HG03196 (cell line): ENCODE results near the gene RPL37.
"Not testable (repeated sequence)": the region's sequence is repeated elsewhere in the genome, so short reads cannot be mapped to it uniquely, and the experiment has no call there.

Source experiments
- ATAC-seq: cut with Tn5 transposase; IDR thresholded peaks from one replicate; pipeline ENCODE4 v1.9.1; 2021; ENCODE audit not compliant: unreplicated experiment

Gene RPL37

DNA sequence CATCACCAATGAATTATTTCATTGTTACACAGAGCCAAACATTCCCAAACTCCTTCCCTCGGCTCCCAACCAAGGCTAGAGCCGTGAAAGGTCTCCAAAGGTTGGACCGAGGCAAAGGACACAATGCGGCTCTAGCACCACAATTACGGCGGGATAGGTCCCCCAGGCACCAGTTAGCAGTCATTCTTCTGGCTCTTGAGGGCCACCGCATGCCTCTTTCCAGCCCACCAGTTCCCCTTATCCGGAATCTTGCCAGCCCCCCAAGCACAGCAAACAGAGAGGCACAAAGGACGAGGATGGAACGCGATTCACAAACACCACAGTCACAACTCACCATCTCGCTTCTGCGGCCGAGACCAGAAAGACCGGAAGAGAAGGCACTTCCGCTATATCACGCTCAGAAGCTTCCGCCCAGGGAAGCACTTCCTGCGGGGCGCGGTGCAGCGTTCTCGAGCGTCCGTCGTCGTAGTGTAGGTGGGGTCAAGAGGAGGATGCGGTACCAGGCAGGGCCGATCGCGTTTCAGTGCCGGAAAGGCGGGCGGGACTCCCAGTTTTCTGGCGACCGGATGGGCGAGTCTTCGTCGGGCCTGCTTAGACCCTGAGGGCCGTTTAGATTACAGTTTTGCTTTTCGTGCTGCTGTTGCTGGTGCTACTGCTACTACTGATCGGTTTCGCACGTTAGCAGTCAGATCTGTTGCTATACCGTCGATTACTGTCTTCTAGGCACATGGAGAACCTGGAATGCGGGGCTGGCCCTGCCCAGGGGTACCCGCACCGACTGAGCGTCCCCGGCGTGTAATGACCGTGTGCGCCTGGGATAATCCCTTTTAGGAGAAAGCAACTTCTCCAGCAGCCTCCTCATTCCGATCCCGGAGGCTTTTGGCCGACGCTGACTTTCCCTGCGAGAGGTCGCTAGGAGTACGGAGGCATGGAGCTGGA, at the start of gene RPL37:
RPL37 (minus strand) TSS at position 374 of the 939 bp plus-strand sequence; CDS start at position 337, 37 bp downstream.
- peak; percentile 97 for ATAC-seq

- ATAC-seq = not testable (repeated sequence)
Observed at GRCh38 chr5:40883051-40883450, 48.0 kb upstream of the RPL37 start.

DNA sequence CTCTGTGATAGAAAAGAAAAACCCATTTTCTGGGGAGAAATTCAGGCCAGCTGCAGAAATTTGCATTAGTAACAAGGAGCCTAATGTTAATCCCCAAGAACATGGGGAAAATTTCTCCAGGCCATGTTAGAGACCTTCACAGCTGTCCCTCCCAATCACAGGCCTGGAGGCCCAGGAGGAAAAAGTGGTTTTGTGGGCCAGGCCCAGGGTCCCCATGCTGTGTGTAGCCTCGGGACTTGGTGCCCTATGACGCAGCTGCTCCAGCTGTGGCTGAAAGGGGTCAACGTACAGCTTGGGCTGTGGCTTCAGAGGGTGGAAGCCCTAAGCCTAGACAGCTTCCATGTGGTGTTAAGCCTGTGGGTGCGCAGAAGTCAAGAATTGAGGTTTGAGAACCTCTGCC, 47.3 kb upstream of the RPL37 start:
- ATAC-seq = no peak

DNA sequence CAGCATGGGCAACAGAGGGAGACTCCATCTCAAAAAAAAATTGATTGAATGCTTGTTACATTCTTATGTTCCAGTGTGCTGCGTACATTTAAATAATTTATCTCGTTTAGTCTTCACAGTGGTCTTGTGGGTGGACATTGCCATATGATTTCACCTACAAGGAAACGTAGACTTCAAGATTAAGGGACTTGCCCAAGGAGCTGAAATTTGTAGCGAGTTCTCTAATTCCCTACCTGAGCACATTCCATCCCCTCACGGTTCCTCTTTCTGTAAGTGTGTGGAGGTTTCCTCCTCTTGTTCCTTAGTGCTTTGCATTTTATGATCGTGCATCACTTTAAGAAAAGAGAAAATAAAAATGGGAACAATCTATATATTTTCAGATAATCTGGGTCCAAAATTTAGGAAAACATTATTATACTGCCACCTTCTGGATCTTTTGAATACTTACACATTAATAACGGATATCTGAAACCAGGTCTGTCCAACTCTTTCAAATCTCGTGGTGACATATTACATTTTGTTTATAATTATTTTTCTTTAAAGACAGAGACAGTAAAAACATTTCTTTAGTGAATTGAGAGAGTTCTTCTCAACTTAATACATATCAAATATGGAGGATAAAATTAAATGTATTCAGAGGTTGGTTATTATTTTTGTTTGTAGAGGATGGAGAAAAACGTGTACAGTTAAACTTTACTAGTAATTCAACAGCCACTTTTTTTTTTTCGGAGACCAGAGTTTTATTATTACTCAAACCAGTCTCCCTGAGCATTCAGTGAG, 44.3 kb upstream of the RPL37 start:
- no peak for ATAC-seq

GRCh38 chr5:40877371-40877988, 42.5 kb upstream of the RPL37 start:
- no peak for ATAC-seq

DNA sequence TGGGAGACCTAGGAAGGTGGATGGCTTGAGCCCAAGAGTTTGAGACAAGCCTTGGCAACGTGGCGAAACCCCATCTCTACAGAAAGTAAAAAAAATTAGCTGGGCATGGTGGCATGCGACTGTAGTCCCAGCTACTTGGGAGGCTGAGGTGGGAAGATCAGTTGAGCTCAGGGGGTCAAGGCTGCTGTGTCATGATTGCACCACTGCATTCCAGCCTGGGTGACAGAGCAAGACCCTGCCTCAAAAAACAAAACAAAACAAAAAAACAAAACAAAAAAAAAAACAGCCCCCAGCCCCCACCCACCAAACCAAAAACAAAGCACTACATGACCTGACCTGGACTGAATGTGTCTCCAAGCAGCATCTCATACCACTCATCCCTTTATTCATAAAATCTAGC, 40.9 kb upstream of the RPL37 start:
- ATAC-seq = no peak

GRCh38 chr5:40873286-40873880, 38.4 kb upstream of the RPL37 start:
- no peak for ATAC-seq

GRCh38 chr5:40872253-40872652, 37.2 kb upstream of the RPL37 start:
- not testable (repeated sequence) for ATAC-seq

DNA sequence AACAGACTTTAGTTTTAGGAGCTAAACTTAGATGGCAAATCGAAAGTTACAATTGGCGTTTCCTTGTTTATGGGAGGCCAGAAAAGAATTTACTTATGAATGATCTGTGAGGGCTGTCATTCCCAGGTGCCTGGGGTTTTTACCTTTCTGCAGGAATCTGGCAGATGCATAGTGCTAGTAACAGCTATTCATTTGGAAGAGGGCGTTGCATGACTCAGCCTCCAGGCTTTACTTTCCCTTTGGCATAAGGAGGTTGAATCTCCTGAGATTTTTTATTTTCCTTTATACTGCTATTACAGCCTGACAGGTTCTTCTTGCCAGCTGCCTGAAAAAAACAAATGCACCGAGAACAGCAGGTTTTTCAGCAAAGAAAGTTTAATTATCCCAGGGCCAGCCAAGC, 36.2 kb upstream of the RPL37 start:
- ATAC-seq = no peak

DNA sequence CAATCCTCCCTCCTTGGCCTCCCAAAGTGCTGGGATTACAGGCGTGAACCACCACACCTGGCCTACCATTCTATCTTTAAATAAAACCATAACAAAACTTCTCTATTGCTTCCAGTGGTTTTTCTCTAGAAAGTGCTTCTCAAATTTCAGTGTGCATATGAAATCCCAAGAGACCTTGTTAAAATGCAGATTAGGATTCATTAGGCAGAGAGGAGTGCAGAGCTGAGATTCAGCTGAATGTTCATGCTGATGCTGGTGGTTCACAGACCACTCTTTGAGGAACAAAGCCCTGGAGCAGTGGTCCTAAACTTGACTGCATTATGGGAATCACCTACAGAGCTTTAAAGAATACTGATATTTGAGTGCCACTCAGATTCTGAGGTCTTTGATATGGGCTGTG, 34.4 kb upstream of the RPL37 start:
- ATAC-seq = no peak

DNA sequence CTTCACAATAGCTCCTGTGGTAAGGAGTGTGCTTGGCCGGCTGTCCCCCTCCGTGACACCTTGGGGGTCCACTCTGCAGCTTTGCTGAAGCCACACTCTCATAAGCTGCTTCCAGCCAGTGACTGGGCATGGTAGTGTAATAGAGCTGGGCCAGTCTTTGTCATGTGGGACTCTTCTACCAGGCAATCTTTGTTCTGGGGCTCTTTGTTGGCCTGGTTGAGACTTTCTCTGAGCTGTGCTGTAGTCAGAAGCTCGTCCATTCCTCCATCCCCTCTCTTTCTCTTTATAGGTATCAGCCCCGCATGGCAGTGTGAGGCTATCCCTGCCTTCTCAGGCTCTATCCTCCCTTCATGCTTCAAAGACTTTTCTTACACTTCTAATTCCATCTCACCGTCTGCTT, 31.8 kb upstream of the RPL37 start:
- ATAC-seq = no peak

DNA sequence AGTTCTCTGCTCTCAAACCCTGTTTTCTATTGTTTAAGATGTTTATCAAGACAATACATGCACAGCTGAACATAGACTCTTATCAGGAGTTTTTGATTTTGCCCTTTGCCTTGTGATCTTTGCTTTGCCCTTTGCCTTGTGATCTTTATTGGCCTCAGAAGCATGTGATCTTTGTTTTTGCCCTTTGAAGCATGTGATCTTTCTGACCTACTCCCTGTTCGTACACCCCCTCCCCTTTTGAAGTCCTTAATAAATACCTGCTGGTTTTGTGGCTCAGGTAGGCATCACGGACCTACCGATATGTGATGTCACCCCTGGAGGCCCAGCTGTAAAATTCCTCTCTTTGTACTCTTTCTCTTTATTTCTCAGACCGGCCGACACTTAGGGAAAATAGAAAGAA, 30.0 kb upstream of the RPL37 start:
- not testable (repeated sequence) for ATAC-seq

DNA sequence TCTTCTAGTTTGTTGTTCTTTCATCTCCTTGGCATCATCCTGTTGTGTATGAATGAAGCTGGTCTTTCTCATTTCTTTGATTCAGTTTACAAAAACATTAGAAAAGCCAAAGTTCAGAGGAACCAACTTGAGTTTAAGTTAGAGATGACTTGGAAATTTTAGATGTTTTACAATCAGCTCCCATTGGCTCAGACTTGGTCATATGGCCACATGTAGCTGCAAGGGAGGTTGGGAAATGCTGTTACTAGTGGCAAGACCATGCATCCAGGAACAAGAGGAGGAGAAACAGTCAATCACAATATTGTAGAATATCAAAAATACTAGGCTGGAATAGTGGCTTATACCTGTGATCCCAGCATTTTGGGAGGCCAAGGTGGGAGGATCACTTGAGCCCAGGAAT, 25.7 kb upstream of the RPL37 start:
- no peak for ATAC-seq

DNA sequence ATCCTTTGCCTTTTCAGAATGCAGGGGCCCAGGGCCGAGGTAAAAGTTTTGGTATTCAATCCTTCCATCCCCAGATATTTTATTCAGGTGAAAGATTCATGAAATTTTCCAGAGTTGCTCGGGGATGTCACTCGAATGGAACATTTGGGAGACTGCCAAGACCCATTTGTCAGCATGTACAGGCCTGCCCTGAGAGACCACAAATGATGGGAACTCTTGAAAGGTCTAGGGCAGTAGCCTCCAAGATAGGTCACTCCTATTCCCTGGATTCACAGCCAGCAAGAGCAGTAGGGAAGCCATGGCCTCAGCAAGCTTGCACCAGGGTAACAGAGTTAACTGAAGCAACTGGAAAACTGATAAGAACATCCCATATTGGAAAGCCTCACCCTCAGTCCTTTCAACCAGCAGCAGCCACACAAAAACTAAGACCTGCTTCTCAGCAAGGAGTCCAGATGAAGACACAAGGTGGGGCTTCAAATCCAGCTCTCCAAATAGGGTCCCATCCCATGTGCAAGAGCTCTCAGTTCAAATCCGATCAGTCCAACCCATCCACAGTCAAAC, 18.7 kb upstream of the RPL37 start:
- no peak for ATAC-seq

- no peak for ATAC-seq
Observed at GRCh38 chr5:40847525-40847924, 12.5 kb upstream of the RPL37 start.

- ATAC-seq = no peak
Observed at GRCh38 chr5:40846371-40846770, 11.3 kb upstream of the RPL37 start.

- ATAC-seq = no peak
Observed at GRCh38 chr5:40844565-40844964, 9.5 kb upstream of the RPL37 start.

DNA sequence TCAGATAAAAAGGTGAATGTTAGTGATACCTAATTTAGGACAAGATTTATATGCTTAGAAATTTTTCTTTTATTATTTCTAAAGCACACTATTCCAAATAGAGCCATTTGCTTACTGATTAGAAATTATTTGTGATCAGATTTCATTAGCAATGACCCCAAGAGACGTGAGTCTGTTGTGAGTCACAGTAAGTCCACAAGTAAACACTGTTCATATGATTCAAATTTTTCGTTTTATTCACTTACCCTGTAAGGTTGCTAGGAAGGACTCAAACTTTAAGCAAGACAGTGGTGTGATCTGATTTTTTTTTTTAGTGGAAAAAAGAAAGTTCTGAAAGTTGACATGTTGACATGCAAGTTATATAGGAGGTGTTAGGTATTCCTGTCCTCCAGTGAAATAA, 7.3 kb upstream of the RPL37 start:
- no peak for ATAC-seq

GRCh38 chr5:40841068-40841805, 6.2 kb upstream of the RPL37 start, which contains the start of gene CARD6:
Gene CARD6, plus strand, starts transcription at chr5:40841367. Its CDS starts 16 bp downstream, at chr5:40841383.
- ATAC-seq = no peak

GRCh38 chr5:40838086-40838485, 3.1 kb upstream of the RPL37 start:
- ATAC-seq = no peak
